Ascending aorta (tissue), 2 donors: ENCODE results near the gene VIPR2. TPM values are rescaled to one million over a fixed set of nuclear protein-coding genes. Genes with fewer than 3 reads are reported as not detected.

Source experiments
- DNase-seq, 2 donors: peaks; one replicate each; pipeline ENCODE4 v3.0.0-alpha.2; 2019; ENCODE audit warnings: low spot score in 2 of 2
- H3K27ac ChIP-seq, 2 donors: fragments of 200-600 bp; sonication (generic); one replicate each; pipeline ENCODE4 v1.5.1; 2016 to 2017; ENCODE audit warnings: mild to moderate bottlenecking in 1 of 2
- H3K27me3 ChIP-seq: fragments of 200-600 bp; sonication (generic); one replicate; pipeline ENCODE4 v1.5.1; 2017
- H3K36me3 ChIP-seq, 2 donors: fragments of 200-600 bp; sonication (generic); one replicate each; pipeline ENCODE4 v1.5.1; 2016
- H3K4me1 ChIP-seq, 2 donors: fragments of 200-600 bp; sonication (generic); one replicate each; pipeline ENCODE4 v1.5.1; 2016 to 2017; ENCODE audit warnings: mild to moderate bottlenecking in 1 of 2
- H3K4me3 ChIP-seq, 2 donors: fragments of 200-600 bp; sonication (generic); one replicate each; pipeline ENCODE4 v1.5.1; 2016 to 2017; ENCODE audit warnings: mild to moderate bottlenecking in 1 of 2
- H3K9me3 ChIP-seq, 2 donors: fragments of 200-600 bp; sonication (generic); one replicate each; pipeline ENCODE4 v1.5.1; 2016
- CTCF ChIP-seq, 3 experiments: fragments of 200-600 bp in 2 of 3; fragments of 450-650 bp in 1 of 3; sonication (generic) in 2 of 3; IDR thresholded peaks; one replicate each; pipeline ENCODE4 v1.5.1; 2016 to 2019; ENCODE audit warnings: antibody characterized with exemption in 3 of 3, mild to moderate bottlenecking in 1 of 3, moderate library complexity in 1 of 3
- intact Hi-C: fragments of 100-400 bp; cut with DNase I; formaldehyde crosslinking; loops from one replicate; pipeline ENCODE4 v1.15.1; 2023
- total RNA-seq: library from RNA; depleted of rRNA; stranded (reverse); fragments of >200 nt; gene quantifications from one replicate; pipeline ENCODE4 v1.1.0, GENCODE V29; 2016

Gene VIPR2, protein sequence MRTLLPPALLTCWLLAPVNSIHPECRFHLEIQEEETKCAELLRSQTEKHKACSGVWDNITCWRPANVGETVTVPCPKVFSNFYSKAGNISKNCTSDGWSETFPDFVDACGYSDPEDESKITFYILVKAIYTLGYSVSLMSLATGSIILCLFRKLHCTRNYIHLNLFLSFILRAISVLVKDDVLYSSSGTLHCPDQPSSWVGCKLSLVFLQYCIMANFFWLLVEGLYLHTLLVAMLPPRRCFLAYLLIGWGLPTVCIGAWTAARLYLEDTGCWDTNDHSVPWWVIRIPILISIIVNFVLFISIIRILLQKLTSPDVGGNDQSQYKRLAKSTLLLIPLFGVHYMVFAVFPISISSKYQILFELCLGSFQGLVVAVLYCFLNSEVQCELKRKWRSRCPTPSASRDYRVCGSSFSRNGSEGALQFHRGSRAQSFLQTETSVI
- total RNA-seq, result 17.8 TPM

DNA sequence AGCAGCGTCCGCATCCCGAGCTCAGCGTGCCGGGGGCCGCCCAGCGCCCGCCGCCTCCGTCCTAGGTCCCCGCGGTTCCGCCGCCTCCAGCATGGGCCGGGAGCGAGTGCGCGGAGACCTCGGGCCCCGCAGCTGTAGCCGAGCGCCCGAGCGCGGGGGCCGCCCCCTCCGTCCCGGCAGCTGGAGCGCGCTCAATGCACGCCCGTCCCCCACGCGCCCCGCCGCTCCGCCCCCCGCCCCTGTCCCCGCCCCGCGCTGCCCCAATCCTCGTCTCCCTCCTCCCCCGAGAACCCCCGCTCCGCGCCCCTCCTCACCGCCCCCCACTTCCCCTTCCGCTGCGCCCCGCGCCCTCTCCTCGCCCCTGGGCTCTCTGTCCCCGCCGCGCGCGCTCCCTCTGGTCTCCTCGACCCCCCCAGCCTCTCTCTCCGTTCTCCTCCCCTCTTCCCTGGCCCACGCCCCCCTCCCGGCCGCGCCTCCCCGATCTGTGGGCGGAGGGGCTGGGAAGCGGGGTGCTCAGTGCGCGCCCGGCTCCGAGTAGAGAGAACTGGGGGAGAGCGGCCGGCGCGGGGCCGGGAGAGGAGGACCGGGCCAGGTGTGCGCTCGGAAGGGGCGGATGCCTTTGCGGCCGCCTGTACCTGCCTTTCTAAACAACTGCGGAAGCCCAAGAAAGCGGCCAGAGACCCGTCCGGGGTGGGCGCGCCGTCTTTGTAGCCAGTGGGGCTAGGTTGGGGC is at the start of gene VIPR2:
VIPR2 (minus strand) TSS at position 110 of the 732 bp plus-strand sequence; CDS start at position 14, 96 bp downstream.
- peaks cover 0 to 12% of the 10 kb centered on the region in 2 donors for H3K4me1 ChIP-seq
- H3K36me3 ChIP-seq, result peaks cover 6 to 10% of the 10 kb centered on the region in 2 donors
- H3K27ac ChIP-seq, result peak within 1 kb of the TSS; percentile 38 to 47
- DNase-seq, result no peak
- H3K27me3 ChIP-seq, result no peaks in the 10 kb centered on the region
- H3K4me3 ChIP-seq, result peak within 1 kb of the TSS; percentile 69 to 85
- H3K9me3 ChIP-seq, result no peaks in the 10 kb centered on the region
- no peak for TF ChIP-seq CTCF (IDR thresholded peaks at IDR 0.05)
- intact Hi-C loops, result loop anchor here (2.0 to 5.0 kb wide), 2 partner anchors 46 to 113 kb away; no protein-coding TSS in a partner anchor

GRCh38 chr7:159193543-159194090 is 49.0 kb upstream of the VIPR2 start:
- Histone ChIP-seq H3K27me3 (no peaks in the 10 kb centered on the region), H3K4me1 (no peaks in the 10 kb centered on the region), H3K4me3 (no peak overlapping the region), H3K27ac (no peak overlapping the region), H3K36me3 (no peaks in the 10 kb centered on the region), H3K9me3 (no peaks in the 10 kb centered on the region)
- DNase-seq, result no peak
- intact Hi-C loops, result no loop called here
- no peak for TF ChIP-seq CTCF (IDR thresholded peaks at IDR 0.05)

DNA sequence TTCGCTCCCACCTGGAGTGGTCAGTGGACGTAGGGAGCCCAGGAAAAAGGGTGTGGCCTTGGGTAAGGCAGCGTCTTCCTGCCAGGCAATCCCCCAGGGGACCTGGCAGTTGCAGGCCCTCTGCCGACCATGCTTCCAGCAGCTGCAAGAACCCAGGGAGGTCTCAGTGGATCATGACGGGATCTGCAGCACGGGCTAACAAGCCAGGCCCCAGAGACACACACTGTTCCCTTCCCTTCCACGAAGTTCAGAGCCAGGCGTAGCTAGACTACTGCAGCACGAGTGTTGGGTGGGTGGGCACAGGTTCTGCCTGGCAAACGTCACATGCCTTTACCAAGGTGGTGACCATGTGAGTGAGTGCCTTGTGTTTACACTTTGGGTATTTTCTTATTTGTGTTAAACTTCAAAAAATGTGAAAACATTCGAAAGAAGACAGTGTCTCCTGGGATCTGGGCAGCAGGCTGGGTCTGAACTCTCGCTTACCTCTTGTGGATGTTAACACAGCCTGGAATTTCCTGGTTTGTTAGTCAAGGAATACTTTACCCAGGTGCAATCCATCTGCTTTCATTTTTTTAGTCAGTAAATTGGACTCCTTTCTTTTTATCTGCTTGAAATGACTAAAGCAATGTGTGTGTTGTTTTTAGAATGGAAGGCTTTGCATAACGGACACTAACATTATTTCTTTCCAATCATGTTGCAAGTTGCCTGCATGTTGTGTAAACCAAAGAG is 48.2 kb upstream of the VIPR2 start:
- DNase-seq, result no peak
- H3K36me3 ChIP-seq, result no peaks in the 10 kb centered on the region
- H3K27ac ChIP-seq, result no peak overlapping the region
- intact Hi-C loops, result no loop called here
- H3K9me3 ChIP-seq, result peaks cover 0 to 7% of the 10 kb centered on the region in 2 donors
- no peaks in the 10 kb centered on the region for H3K27me3 ChIP-seq
- no peaks in the 10 kb centered on the region for H3K4me1 ChIP-seq
- H3K4me3 ChIP-seq, result no peak overlapping the region
- TF ChIP-seq CTCF (IDR thresholded peaks at IDR 0.05), result no peak

GRCh38 chr7:159192013-159192412 is 47.3 kb upstream of the VIPR2 start:
- Histone ChIP-seq H3K27ac (no peak overlapping the region), H3K4me3 (no peak overlapping the region), H3K27me3 (no peaks in the 10 kb centered on the region), H3K36me3 (no peaks in the 10 kb centered on the region), H3K4me1 (no peaks in the 10 kb centered on the region), H3K9me3 (peaks cover 0 to 10% of the 10 kb centered on the region in 2 donors)
- intact Hi-C loops, result no loop called here
- DNase-seq, result no peak
- TF ChIP-seq CTCF (IDR thresholded peaks at IDR 0.05), result no peak

DNA sequence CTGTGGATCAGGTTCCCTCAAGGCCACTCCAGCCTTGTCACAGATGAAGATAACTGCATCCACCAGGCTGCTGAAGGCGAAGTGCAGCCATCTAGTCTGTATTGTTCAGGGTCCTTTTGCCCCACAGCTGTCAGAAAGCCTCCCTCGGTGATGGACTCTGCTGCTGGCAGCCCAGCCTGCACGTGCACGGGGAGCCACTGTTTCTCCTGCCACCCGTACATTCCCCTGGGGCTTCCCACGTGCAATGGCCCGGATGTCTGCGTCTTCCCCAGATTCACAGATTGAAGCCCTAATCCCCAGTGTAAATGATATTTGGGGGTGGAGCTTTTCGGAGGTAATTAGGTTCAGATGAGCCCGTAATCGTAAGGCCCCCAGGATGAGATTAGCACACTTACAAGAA is 46.6 kb upstream of the VIPR2 start:
- no peak for TF ChIP-seq CTCF (IDR thresholded peaks at IDR 0.05)

More for the DNA sequence above, 46.6 kb upstream of the VIPR2 start:
- Histone ChIP-seq H3K9me3 (peaks cover 0 to 10% of the 10 kb centered on the region in 2 donors), H3K27ac (no peak overlapping the region), H3K36me3 (no peaks in the 10 kb centered on the region), H3K4me1 (no peaks in the 10 kb centered on the region), H3K4me3 (no peak overlapping the region), H3K27me3 (no peaks in the 10 kb centered on the region)
- intact Hi-C loops, result no loop called here
- no peak for DNase-seq
